Gastrocnemius medialis (tissue), 4 donors: ENCODE measurements around the gene OCEL1.

ENCODE experiments used
- CTCF ChIP-seq, 5 experiments: fragments of 450-650 bp in 3 of 5; fragments of 200-600 bp in 2 of 5; sonication (generic) in 2 of 5; IDR thresholded peaks in 4 of 5; conservative IDR thresholded peaks in 1 of 5; 1 replicate in 4 of 5; 2 replicates in 1 of 5; pipeline ENCODE4 v1.5.1; 2016 to 2019; ENCODE audit warnings: antibody characterized with exemption in 5 of 5, mild to moderate bottlenecking in 3 of 5, moderate library complexity in 3 of 5
- POLR2A ChIP-seq, 2 donors: fragments of 450-650 bp; IDR thresholded peaks; one replicate each; pipeline ENCODE4 v1.6.1; 2017; ENCODE audit warnings: antibody characterized with exemption in 2 of 2, mild to moderate bottlenecking in 2 of 2, moderate library complexity in 2 of 2

DNA sequence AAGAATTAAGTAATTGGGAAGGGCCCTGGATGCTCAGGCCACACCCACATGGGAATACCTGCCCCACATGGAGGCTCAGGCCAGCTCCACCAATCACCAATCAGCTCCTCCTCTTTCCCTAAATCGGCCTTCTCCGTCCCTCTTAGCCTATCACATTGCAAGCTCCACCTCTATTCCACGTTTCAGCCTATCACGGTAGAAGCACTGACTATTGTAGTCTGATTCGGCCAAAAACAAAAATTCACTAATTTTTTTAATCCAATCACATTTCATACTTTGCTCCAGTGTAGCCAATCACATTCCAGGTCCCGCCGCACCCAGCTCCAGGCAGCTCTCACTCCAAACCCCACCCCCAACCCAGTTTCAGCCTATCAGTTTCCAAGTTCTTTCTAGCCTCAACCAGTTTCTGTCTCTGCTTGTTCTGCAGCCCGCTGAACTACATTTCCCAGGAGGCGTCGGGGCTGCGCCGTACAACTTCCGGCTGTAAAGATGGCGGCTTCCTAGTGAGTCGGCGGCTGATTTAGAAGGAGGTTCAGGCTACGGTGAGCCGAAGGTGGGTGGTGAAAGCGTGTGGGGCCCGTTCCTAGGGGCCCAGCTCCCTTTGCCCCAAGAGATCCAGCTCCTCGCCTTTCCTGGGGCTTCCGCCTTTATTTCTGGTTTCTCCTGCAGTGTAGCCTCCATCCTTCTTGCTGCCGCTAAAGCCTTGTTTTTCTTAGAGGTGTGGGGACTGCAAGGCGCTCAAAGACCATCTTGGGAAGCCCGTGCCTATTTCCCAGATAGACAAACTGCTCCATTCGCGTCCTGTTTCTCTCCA is 41.2 kb downstream of the OCEL1 start, which contains the start of gene BABAM1:
- no peak for TF ChIP-seq CTCF (IDR thresholded peaks at IDR 0.05 in 4 of 5, conservative IDR thresholded peaks at IDR 0.05 in 1 of 5)
- peak; percentile 17 to 61 for TF ChIP-seq POLR2A (IDR thresholded peaks at IDR 0.05)
